Bronchial epithelial cell (primary cell): Measurements from ENCODE around the gene HMGN5. TPM values are rescaled to one million over a fixed set of nuclear protein-coding genes. Genes with fewer than 3 reads are reported as not detected.

Experiments used
- DNase-seq: peaks from one replicate; pipeline ENCODE4 v3.0.0-alpha.2; 2010; ENCODE audit warnings: low read depth
- FAIRE-seq: peaks from 2 replicates; lab custom pipeline; 2011; peaks lifted over from hg19 to GRCh38; lab: Jason Lieb, UNC
- H3K27me3 ChIP-seq: 2 replicates; pipeline ENCODE4 v1.5.1; 2011; ENCODE audit warnings: low read length; ENCODE audit not compliant: control insufficient read depth, insufficient read depth
- H3K36me3 ChIP-seq: 2 replicates; pipeline ENCODE4 v1.5.1; 2011; ENCODE audit warnings: low read length; ENCODE audit not compliant: control insufficient read depth, insufficient read depth
- H3K4me3 ChIP-seq: 2 replicates; pipeline ENCODE4 v1.5.1; 2011; ENCODE audit warnings: mild to moderate bottlenecking, low read depth, low read length, control low read depth
- total RNA-seq: library from RNA; depleted of rRNA; stranded (reverse); fragments of >200 nt; gene quantifications from 2 replicates; pipeline ENCODE4 v1.2.1, GENCODE V29; 2014
- TF ChIP-seq, protein P1 (sequence below): IDR thresholded peaks from 2 replicates; pipeline ENCODE4 v1.5.1; 2011; ENCODE audit warnings: mild to moderate bottlenecking, moderate library complexity, low read length, control low read depth, inconsistent platforms; ENCODE audit not compliant: insufficient read depth, severe bottlenecking

HMGN5 gene
- total RNA-seq, 1 donor from 2014 or later = 0.53 TPM

DNA sequence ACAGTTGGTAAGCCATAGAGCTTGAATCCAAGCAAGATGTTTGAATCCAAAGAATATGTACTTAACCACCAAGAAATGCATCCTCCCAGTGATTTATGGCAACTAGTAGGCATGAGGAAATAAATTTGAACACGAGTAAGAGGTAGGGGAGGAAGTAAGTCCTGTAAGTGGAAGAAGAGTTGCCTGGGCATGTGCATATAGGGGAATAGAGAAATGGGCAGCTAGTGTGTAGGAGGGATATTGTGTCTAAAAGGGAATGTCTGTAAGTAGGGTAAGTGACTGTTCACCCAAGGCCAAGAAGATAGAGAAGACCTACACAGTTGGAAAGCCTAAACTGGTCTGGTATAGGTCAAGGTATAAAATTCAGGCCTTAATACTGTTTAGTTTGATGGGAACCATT, 4.8 kb upstream of the HMGN5 start:
- H3K27me3 ChIP-seq = no peaks in the 10 kb centered on the region
- DNase-seq (peak; percentile 25), FAIRE-seq (no peak)
- H3K36me3 ChIP-seq = no peaks in the 10 kb centered on the region
- TF ChIP-seq, protein P1, sequence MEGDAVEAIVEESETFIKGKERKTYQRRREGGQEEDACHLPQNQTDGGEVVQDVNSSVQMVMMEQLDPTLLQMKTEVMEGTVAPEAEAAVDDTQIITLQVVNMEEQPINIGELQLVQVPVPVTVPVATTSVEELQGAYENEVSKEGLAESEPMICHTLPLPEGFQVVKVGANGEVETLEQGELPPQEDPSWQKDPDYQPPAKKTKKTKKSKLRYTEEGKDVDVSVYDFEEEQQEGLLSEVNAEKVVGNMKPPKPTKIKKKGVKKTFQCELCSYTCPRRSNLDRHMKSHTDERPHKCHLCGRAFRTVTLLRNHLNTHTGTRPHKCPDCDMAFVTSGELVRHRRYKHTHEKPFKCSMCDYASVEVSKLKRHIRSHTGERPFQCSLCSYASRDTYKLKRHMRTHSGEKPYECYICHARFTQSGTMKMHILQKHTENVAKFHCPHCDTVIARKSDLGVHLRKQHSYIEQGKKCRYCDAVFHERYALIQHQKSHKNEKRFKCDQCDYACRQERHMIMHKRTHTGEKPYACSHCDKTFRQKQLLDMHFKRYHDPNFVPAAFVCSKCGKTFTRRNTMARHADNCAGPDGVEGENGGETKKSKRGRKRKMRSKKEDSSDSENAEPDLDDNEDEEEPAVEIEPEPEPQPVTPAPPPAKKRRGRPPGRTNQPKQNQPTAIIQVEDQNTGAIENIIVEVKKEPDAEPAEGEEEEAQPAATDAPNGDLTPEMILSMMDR = no peak
- no peak overlapping the region for H3K4me3 ChIP-seq

DNA sequence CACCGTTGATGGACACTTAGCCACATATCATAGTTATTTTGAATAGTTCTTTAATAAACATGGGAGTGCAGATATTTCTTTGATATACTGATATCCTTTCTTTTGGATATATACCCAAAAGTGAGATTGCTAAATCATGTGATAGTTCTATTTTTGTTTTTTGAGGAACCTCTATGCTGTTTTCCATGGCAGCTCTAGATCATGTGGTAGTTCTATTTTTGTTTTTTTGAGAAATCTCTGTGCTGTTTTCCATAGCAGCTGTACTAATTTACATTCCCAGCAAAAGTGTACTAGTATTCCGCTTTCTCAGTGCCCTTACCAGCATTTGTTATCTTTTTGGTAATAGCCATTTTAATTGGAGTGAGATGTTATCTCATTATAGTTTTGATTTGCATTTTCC, 3.8 kb upstream of the HMGN5 start:
- Histone ChIP-seq H3K36me3 (no peaks in the 10 kb centered on the region), H3K4me3 (no peak overlapping the region), H3K27me3 (no peaks in the 10 kb centered on the region)
- FAIRE-seq (no peak), DNase-seq (no peak)
- TF ChIP-seq, protein P1 = no peak

DNA sequence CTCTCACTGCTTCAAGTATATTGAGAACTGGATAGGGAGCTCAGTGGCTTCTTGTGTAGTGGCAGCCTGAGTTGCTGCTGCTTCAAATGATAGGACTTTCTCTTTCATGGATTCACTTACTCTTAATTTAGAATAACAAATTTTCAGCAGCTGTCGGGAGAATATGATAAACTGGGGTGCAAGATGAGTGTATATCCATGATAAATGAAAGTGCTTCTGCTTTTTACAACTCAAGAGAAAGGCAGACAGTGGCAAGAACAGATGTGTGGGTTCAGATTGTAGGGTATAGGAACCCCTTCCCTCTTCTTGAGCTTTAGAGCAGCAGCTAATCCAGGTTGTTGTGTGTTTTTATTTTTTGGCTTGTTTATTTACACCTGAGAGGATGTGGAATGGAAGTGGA, 1.2 kb upstream of the HMGN5 start:
- Histone ChIP-seq H3K4me3 (peak overlapping the region; percentile 59), H3K27me3 (no peaks in the 10 kb centered on the region), H3K36me3 (no peaks in the 10 kb centered on the region)
- TF ChIP-seq, protein P1 = no peak
- FAIRE-seq = no peak
- no peak for DNase-seq

DNA sequence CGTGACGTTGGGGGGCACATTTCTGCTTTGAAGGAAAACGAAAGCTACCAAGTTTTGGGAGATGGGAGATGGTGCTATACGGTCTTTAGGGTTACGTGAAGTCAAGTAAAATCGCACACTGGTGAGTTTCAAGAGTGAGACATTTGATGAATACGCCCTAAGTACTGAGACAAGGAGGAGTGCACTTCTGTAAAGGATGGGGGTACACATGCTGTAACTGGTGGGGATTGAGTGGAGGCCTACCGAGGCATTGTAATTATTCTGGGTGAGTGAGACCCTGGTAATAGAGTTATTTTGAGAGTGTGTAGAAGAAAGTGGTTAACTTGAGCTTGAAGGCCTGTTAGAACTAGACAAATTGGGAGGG, 725 bp upstream of the HMGN5 start:
- FAIRE-seq (no peak), DNase-seq (peak; percentile 16)
- H3K4me3 ChIP-seq = peak overlapping the region; percentile 59
- no peaks in the 10 kb centered on the region for H3K36me3 ChIP-seq
- TF ChIP-seq, protein P1 = no peak
- H3K27me3 ChIP-seq = no peaks in the 10 kb centered on the region

DNA sequence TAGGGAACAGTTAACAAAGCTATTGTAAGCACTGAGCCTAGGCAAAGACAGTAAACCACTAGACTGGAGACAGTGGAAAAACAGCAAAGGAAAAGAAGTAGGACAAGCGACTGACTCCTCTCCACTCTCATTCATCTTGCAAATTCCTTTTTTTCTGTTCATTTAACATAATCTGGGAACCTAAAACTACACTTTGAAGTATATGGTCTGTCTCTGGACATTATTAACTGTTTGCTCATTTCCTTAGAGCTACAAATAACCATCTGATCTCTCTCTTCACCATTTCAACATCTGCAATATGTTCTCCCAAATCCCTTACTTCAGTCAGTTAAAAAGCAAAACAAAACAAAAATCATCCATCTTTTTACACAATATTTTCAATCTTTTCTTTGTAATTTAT, 642 bp downstream of the HMGN5 start:
- Histone ChIP-seq H3K4me3 (peak overlapping the region; percentile 59), H3K36me3 (no peaks in the 10 kb centered on the region), H3K27me3 (no peaks in the 10 kb centered on the region)
- DNase-seq (no peak), FAIRE-seq (no peak)
- TF ChIP-seq, protein P1 = no peak

DNA sequence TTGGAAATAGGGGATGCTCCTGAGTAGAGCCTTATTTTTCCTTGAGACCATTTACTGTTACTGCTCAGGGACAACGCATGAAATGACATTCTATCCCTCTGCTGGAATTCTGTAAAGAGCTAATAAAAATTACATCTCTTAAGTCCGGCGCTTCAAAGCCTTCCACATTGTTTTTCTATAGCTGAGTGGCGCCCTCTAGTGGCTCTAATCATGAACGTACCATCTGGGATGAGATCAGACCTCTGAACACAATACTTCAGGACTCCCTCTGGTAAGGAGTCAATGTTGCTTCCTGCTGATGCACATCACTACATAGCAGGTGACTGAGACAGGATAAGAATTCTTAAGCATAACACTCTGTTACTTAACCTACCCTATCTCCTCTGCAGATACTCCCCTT, 6.0 kb downstream of the HMGN5 start:
- FAIRE-seq = no peak
- Histone ChIP-seq H3K4me3 (no peak overlapping the region), H3K27me3 (no peaks in the 10 kb centered on the region), H3K36me3 (no peaks in the 10 kb centered on the region)
- DNase-seq = peak; percentile 43
- TF ChIP-seq, protein P1 = peak; percentile 52
